Right atrium auricular region (tissue), 2 donors: Measurements from ENCODE around the gene CAPZB. TPM values are rescaled to one million over a fixed set of nuclear protein-coding genes. Genes with fewer than 3 reads are reported as not detected.
"Not testable (repeated sequence)": the region's sequence is repeated elsewhere in the genome, so short reads cannot be mapped to it uniquely, and the experiment has no call there.

Experiments
- DNase-seq: peaks from one replicate; pipeline ENCODE4 v3.0.0-alpha.2; 2019; ENCODE audit warnings: low spot score
- H3K27ac ChIP-seq, 2 donors: fragments of 200-600 bp; sonication (generic); 1 replicate in 1 of 2; 2 replicates in 1 of 2; pipeline ENCODE4 v1.5.1; 2016 to 2019
- H3K27me3 ChIP-seq, 2 donors: fragments of 200-600 bp; sonication (generic); one replicate each; pipeline versions ENCODE4 v1.5.1 to v1.6.0; 2017 to 2019
- H3K36me3 ChIP-seq: fragments of 200-600 bp; sonication (generic); one replicate; pipeline ENCODE4 v1.5.1; 2016
- H3K4me1 ChIP-seq, 2 donors: fragments of 200-600 bp; sonication (generic); one replicate each; pipeline versions ENCODE4 v1.5.1 to v1.6.0; 2017 to 2019
- H3K4me3 ChIP-seq, 2 donors: fragments of 200-600 bp; sonication (generic); 1 replicate in 1 of 2; 2 replicates in 1 of 2; pipeline ENCODE4 v1.5.1; 2017 to 2019; ENCODE audit warnings: mild to moderate bottlenecking in 1 of 2, moderate library complexity in 1 of 2
- H3K9me3 ChIP-seq, 2 donors: fragments of 200-600 bp; sonication (generic); one replicate each; pipeline ENCODE4 v1.5.1; 2019
- CTCF ChIP-seq, 2 donors: fragments of 200-600 bp; sonication (generic); IDR thresholded peaks; one replicate each; pipeline ENCODE4 v1.5.1; 2019; ENCODE audit warnings: antibody characterized with exemption in 2 of 2
- total RNA-seq, 2 donors: library from RNA; depleted of rRNA; stranded (reverse); fragments of >200 nt; gene quantifications; one replicate each; pipeline ENCODE4 v1.1.0, GENCODE V29; 2016

The CAPZB gene
- total RNA-seq, 2 donors from 2014 or later = 87.8 to 122 TPM

- Histone ChIP-seq H3K27me3 (no peaks in the 10 kb centered on the region), H3K4me3 (no peak overlapping the region), H3K4me1 (no peaks in the 10 kb centered on the region), H3K27ac (peak overlapping the region in 1 of 2 donors; percentile 24), H3K9me3 (no peaks in the 10 kb centered on the region), H3K36me3 (no peaks in the 10 kb centered on the region)
- DNase-seq = no peak
- no peak for TF ChIP-seq CTCF (IDR thresholded peaks at IDR 0.05)
Observed at GRCh38 chr1:19515201-19515600, 29.9 kb upstream of the CAPZB start.

- Histone ChIP-seq H3K4me3 (no peak overlapping the region), H3K4me1 (peaks cover 0 to under 1% of the 10 kb centered on the region in 2 donors), H3K36me3 (no peaks in the 10 kb centered on the region), H3K27ac (peak overlapping the region; percentile 24 to 42), H3K9me3 (no peaks in the 10 kb centered on the region), H3K27me3 (no peaks in the 10 kb centered on the region)
- TF ChIP-seq CTCF (IDR thresholded peaks at IDR 0.05) = no peak
- DNase-seq = no peak
Observed at GRCh38 chr1:19514391-19514831, 29.1 kb upstream of the CAPZB start.

- TF ChIP-seq CTCF (IDR thresholded peaks at IDR 0.05) = no peak
- H3K27ac ChIP-seq = no peak overlapping the region
- H3K36me3 ChIP-seq = no peaks in the 10 kb centered on the region
- no peaks in the 10 kb centered on the region for H3K27me3 ChIP-seq
- DNase-seq = no peak
- H3K9me3 ChIP-seq = no peaks in the 10 kb centered on the region
- H3K4me1 ChIP-seq = peaks cover 0 to 13% of the 10 kb centered on the region in 2 donors
- H3K4me3 ChIP-seq = no peak overlapping the region
Observed at GRCh38 chr1:19512545-19512944, 27.2 kb upstream of the CAPZB start.

- Histone ChIP-seq H3K4me1 (peaks cover 0 to 25% of the 10 kb centered on the region in 2 donors), H3K4me3 (no peak overlapping the region), H3K27ac (no peak overlapping the region), H3K36me3 (no peaks in the 10 kb centered on the region), H3K27me3 (no peaks in the 10 kb centered on the region), H3K9me3 (no peaks in the 10 kb centered on the region)
- no peak for DNase-seq
- TF ChIP-seq CTCF (IDR thresholded peaks at IDR 0.05) = no peak
Observed at GRCh38 chr1:19511116-19511515, 25.8 kb upstream of the CAPZB start.

- not testable (repeated sequence) for H3K27ac ChIP-seq
Observed at GRCh38 chr1:19509647-19510046, 24.3 kb upstream of the CAPZB start.

GRCh38 chr1:19507516-19507915 is 22.2 kb upstream of the CAPZB start:
- H3K27ac ChIP-seq = peak overlapping the region; percentile 76 to 79
- H3K9me3 ChIP-seq = no peaks in the 10 kb centered on the region
- H3K27me3 ChIP-seq = no peaks in the 10 kb centered on the region
- H3K4me1 ChIP-seq = peaks cover 0 to 50% of the 10 kb centered on the region in 2 donors
- H3K4me3 ChIP-seq = no peak overlapping the region
- no peak for DNase-seq
- no peak for TF ChIP-seq CTCF (IDR thresholded peaks at IDR 0.05)
- no peaks in the 10 kb centered on the region for H3K36me3 ChIP-seq

More at GRCh38 chr1:19509647-19510046, 24.3 kb upstream of the CAPZB start:
- not testable (repeated sequence) for H3K9me3 ChIP-seq, H3K36me3 ChIP-seq, DNase-seq, H3K27me3 ChIP-seq, H3K4me3 ChIP-seq
- peaks cover 0 to 39% of the 10 kb centered on the region in 2 donors for H3K4me1 ChIP-seq
